Stimulated activated CD8-positive, alpha-beta memory T cell treated with anti-CD3 and anti-CD28 coated beads, Interleukin-4, amount 100 ng/mL, for 1 hour (primary cell): Measurements from ENCODE around the gene ATF1.
"Not testable (repeated sequence)": the region's sequence is repeated elsewhere in the genome, so short reads cannot be mapped to it uniquely, and the experiment has no call there.

Source experiments
- DNase-seq, 2 donors: peaks; one replicate each; pipeline ENCODE4 v3.0.0-alpha.2; 2020; ENCODE audit warnings: low read depth in 2 of 2, low spot score in 1 of 2

Gene ATF1

DNA sequence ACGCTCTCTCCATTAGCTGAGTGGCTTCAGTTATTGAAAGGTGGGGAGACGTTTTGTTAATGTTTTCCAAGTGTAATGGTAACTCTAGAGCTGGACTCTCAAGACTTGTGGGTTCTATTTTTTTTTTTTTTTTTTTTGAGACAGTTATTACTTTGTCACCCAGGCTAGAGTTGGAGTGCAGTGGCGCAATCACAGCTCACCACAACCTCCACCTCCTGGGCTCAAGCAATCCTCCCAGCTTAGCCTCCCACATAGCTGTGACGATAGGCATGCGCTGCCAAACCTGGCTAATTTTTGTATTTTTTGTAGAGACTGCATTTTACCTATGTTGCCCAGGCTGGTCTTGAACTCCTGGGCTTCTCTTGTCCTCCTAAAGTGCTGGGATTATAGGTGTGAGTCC is 26.2 kb downstream of the ATF1 start:
- DNase-seq: no peak

GRCh38 chr12:50799908-50800307 is 36.0 kb downstream of the ATF1 start:
- DNase-seq: no peak

DNA sequence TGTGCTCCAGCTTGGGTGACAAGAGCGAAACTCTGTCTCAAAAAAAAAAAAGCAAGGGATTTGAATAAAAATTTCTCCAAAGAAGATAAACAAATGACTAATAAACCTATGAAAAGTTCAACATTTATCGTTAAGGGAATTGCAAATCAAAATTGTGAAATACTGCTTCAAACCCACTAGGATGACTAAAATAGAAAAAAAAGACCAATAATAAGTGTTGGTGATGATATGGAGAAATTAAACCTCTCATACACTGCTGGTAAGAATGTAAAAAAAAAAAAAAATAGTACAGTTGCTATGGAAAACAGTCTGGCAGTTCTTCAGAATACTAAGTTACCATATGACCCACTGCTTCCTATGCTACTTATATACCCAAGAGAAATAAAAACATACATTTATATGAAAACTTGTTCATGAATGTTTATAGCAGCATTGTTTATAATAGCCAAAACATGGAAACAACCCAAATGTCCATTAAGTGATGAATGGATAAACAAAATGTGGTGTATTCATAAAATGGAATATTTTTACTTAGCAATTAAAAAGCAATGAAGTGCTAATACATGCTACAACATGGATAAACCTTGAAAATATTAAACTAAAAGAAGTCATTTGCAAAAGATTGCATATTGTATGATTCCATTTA is 39.5 kb downstream of the ATF1 start:
- DNase-seq: no peak

- DNase-seq: no peak
Measured at GRCh38 chr12:50806176-50806575, 42.3 kb downstream of the ATF1 start.

DNA sequence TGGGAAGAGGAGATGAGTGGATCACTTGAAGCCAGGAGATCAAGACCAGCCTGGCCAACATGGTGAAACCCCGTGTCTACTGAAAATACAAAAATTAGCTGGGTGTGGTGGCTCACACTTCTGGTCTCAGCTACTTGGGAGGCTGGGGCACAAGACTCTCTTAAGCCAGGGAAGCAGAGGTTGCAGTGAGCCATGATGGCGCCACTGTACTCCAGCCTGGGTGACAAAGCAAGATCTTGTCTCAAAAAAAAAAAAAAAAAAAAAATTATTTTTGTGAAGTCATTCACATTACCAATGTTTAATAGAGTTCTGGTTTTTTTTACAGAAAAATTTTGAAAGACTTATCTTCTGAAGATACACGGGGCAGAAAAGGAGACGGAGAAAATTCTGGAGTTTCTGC is 45.2 kb downstream of the ATF1 start:
- DNase-seq: not testable (repeated sequence)

GRCh38 chr12:50814921-50815320 is 51.0 kb downstream of the ATF1 start:
- not testable (repeated sequence) for DNase-seq

GRCh38 chr12:50820177-50820576 is 56.3 kb downstream of the ATF1 start:
- no peak for DNase-seq

DNA sequence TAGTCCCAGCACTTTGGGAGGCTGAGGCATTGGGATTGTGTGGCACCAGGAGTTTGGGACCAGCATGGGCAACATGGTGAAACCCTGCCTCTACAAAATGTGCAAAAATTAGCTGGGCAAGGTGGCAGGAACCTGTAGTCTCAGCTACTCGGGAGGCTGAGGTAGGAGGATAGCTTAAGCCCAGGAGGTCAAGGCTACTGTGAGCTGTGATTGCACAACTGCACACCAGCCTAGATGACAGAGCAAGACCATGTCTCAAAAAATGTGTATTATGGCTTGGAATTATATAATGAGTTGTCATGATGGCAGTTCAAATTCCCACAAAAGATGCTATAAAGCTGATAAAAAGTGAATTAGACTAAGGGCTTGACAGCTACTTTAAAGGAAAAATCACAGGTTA is 58.2 kb downstream of the ATF1 start:
- DNase-seq: no peak

GRCh38 chr12:50823724-50824123 is 59.8 kb downstream of the ATF1 start:
- DNase-seq: not testable (repeated sequence)

- DNase-seq: no peak
Measured at GRCh38 chr12:50824914-50825313, 61.0 kb downstream of the ATF1 start.

DNA sequence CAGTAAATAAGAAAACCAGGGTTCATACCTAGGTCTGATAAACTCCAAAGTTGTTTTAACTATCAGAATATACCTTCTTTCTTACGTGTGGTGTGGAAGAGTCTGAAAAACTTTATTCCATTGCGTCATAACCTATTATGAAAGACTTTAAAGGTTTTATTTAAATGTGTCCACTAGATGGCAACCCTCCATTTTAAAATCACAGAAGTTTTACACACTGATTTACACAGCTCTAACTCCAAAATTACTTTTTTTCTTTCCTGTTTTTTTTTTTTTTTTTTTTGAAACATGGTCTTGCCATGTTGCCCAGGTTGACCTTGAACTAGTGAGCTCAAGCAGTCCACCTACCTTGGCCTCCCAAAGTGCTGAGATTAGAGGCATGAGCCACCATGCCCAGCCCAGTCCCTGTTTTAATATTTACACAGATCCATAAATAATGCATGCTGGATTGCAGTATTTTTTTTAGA is 61.5 kb downstream of the ATF1 start:
- DNase-seq: no peak

- DNase-seq: no peak
Measured at GRCh38 chr12:50828121-50828520, 64.2 kb downstream of the ATF1 start.

DNA sequence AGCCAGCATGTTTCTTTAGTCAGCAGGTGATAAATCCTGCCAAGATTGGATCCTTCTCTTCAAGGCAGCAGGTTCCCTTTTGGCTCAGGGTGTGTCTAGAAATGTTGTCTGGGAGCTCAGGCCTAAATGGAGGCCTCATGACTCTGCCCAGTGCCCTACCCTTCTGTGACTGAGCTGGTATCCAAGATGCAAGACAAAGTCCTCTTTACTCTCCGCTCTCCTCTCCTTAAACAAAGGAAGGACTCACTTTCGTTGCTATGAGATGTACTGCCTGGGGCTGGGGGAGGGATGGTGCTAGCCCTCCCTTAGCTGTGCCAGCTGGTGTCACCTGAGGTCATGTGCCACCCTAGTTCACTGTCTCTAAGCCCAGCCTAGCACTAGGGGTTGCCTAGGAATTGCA is 65.0 kb downstream of the ATF1 start:
- no peak for DNase-seq

DNA sequence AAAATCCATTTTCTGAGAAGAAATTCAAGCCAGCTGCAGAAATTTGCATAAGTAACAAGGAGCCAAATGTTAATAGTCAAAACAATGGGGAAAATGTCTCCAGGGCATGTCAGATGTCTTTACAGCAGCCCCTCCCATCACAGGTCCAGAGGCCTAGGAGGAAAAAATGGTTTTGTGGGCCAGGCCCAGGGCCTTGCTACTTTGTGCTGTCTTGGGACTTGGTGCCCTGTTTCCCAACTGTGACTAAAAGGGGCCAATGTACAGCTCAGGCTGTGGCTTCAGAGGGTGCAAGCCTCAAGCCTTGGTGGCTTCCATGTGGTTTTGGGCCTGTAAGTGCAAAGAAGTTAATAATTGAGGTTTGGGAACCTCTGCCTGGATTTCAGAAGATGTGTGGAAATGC is 69.9 kb downstream of the ATF1 start:
- not testable (repeated sequence) for DNase-seq

- no peak for DNase-seq
Measured at GRCh38 chr12:50839042-50839441, 75.1 kb downstream of the ATF1 start.

GRCh38 chr12:50840809-50841487 is 77.0 kb downstream of the ATF1 start:
- no peak for DNase-seq

DNA sequence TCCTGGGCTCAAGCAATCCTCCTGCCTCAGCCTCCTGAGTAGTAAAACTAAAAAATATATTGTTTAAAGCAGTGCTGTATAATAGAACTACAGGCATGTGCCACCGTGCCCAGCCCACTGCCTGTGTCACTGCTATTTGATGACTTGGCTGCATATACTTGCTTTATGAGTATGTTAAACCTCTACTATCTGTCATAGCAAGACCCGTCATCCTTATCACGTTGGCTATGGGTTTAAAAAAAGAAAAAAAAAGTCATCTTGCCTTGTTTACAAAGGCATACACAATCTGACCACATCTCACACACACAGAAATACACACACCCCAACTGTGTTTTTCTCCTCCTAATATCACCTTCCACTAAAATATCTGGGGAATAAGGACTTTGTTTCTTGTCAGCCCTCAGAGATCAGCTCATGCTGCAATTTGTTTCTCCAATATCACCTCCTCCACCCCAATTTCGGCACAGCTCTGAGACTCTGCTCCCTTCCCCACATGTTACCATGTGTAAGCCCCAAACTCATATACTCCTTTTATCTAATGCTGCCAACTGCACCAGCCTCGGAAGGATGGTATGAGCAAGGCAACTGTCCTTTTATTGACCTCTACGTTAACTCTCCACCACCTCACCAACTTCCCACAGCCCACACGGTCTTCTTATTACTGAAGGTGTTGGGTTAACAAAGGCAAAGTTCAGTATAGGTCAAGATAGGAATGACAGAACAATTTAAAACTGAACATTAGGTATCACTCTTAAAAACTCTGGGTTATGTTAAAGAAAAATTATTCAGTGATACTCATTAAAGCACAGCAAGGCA is 78.0 kb downstream of the ATF1 start:
- DNase-seq: no peak

DNA sequence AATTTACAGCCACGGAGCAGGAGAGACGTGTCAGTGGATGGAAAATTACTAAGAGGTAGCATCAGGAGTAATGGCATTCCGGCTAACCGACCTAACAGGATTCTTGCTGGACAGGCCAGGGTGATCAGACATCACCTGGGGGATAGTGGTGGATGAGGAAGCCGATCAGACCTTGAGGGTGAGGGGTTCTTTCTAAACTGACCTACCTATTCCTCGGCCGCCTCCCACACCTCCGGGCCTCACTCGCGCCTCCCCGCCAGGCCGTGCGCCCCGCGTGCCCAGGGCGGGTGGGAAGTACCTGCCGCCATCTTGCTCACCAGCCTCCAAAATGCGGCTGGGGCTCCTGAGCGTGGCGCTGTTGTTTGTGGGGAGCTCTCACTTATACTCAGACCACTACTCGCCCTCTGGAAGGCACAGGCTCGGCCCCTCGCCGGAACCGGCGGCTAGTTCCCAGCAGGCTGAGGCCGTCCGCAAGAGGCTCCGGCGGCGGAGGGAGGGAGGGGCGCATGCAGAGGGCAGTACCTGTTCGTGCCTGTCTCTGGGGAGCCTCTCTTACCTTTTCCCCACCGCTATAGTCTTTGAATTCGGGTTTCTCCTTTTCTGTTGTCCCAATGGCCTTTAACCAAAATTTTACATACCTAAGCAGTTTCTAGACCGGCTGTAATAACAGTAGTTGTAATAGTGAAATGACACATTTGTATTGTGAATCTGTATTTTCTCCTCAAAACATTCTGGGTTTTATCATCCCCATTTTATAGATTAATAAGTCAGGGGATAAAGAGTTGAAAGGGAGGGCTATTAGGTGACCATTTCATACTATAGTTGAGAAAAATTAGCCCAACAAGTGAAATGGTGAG is 79.0 kb downstream of the ATF1 start, which contains the start of gene TMPRSS12:
Gene TMPRSS12, plus strand, starts transcription at position 290 of the 857 bp plus-strand sequence. Its CDS starts 39 bp downstream, at position 329.
- DNase-seq: no peak

DNA sequence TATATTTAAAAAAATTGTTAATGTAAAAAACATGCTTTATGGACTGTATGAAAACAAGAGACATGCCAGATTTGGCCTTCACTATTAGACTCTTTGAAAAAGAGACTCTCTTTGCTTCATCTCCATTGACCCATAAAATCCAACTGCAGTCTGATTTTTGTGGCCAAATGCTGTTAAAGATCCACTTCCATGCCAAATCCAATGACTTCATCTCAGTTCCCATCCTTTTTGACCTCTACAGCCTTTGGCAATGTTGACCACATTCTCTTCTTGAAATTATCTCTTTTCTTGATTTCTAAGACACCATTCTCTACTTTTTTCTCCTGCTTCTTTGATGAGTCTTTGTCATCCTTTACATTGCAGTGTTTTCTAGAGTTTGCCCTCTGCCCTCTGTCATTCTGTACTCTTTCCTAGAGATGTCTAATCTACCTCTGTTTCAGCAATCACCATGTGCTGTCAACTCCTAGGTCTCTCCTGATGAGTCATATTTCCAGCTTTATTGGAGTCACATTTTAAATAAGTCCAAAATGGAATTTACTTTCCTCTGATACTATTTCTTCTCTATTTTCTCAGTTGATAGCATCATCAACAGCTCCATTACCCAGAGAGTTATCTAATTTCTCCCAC is 81.2 kb downstream of the ATF1 start:
- no peak for DNase-seq

DNA sequence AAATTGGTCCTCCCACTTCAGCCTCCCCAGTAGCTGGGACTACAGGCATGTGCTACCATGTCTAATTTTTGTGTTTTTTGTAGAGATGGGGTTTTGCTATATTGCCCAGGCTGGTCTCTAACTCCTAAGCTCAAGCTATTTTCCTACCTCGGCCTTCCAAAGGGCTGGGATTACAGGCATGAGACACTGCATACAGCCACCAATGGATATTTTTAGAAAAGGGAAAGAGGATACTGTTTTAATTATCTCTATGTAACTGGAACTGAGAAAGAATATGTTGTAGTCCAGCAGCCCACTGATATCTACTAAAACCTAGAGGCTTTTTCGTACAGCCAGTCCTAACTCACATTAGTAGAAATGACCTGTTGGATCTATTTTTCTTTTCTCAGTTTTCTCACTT is 85.1 kb downstream of the ATF1 start:
- no peak for DNase-seq
